Neuronal stem cell (in vitro differentiated cells): ENCODE results near the gene ONECUT2.
A peak's percentile ranks its signal among the peaks of the same experiment; 100 is the strongest.

Experiments used
- DNase-seq: peaks from one replicate; pipeline ENCODE4 v3.0.0-alpha.2; 2013; ENCODE audit warnings: low spot score
- H2AFZ ChIP-seq: one replicate; pipeline ENCODE4 v1.6.1; 2013; ENCODE audit warnings: mild to moderate bottlenecking, low read length, inconsistent platforms
- H2AK5ac ChIP-seq: 2 replicates; pipeline ENCODE4 v1.6.1; 2013; ENCODE audit warnings: low read depth, mild to moderate bottlenecking, inconsistent platforms, low read length, moderate library complexity, mixed read lengths
- H2BK120ac ChIP-seq: 2 replicates; pipeline ENCODE4 v1.6.1; 2013; ENCODE audit warnings: low read depth, mild to moderate bottlenecking, inconsistent platforms, low read length, moderate library complexity, mixed read lengths
- H2BK12ac ChIP-seq: one replicate; pipeline ENCODE4 v1.6.1; 2013; ENCODE audit warnings: low read length, inconsistent platforms
- H2BK15ac ChIP-seq: 2 replicates; pipeline ENCODE4 v1.6.1; 2013; ENCODE audit warnings: mild to moderate bottlenecking, low read length, inconsistent platforms, mixed read lengths
- H2BK5ac ChIP-seq: one replicate; pipeline ENCODE4 v1.6.1; 2013; ENCODE audit warnings: inconsistent platforms, mild to moderate bottlenecking, low read length, moderate library complexity
- H3K14ac ChIP-seq: one replicate; pipeline ENCODE4 v1.6.1; 2013; ENCODE audit warnings: low read length, inconsistent platforms
- H3K18ac ChIP-seq: 2 replicates; pipeline ENCODE4 v1.6.1; 2013; ENCODE audit warnings: low read length, inconsistent platforms
- H3K23ac ChIP-seq: 2 replicates; pipeline ENCODE4 v1.6.1; 2013; ENCODE audit warnings: low read depth, mild to moderate bottlenecking, mixed read lengths, low read length, inconsistent platforms; ENCODE audit not compliant: poor library complexity
- H3K27ac ChIP-seq: replicated peaks from 3 replicates; pipeline ENCODE4 v1.5.1; 2013; ENCODE audit warnings: low read length, inconsistent platforms
- H3K27me3 ChIP-seq, 3 experiments: 2 replicates each; pipeline ENCODE4 v1.6.1; 2013; ENCODE audit warnings: low read length in 3 of 3, mild to moderate bottlenecking in 2 of 3, inconsistent platforms in 1 of 3, low read depth in 1 of 3, mixed read lengths in 1 of 3, moderate library complexity in 1 of 3; ENCODE audit not compliant: control insufficient read depth in 3 of 3, insufficient read depth in 3 of 3
- H3K36me3 ChIP-seq, 2 donors: replicated peaks in 1 of 2; 2 replicates each; pipeline ENCODE4 v1.6.1; 2013; ENCODE audit warnings: low read length in 2 of 2; ENCODE audit not compliant: control insufficient read depth in 2 of 2, insufficient read depth in 2 of 2
- H3K4ac ChIP-seq: 2 replicates; pipeline ENCODE4 v1.6.1; 2013; ENCODE audit warnings: inconsistent platforms, mild to moderate bottlenecking, low read length, moderate library complexity
- H3K4me1 ChIP-seq, 2 donors: 1 replicate in 1 of 2; 2 replicates in 1 of 2; pipeline ENCODE4 v1.6.1; 2013; ENCODE audit warnings: low read length in 2 of 2, low read depth in 1 of 2; ENCODE audit not compliant: control insufficient read depth in 2 of 2, insufficient read depth in 1 of 2
- H3K4me2 ChIP-seq: one replicate; pipeline ENCODE4 v1.6.1; 2013; ENCODE audit warnings: mild to moderate bottlenecking, low read length, inconsistent platforms; ENCODE audit not compliant: insufficient read depth, poor library complexity, severe bottlenecking
- H3K4me3 ChIP-seq, 2 donors: 2 replicates each; pipeline ENCODE4 v1.5.1; 2013; ENCODE audit warnings: low read length in 2 of 2, mild to moderate bottlenecking in 2 of 2, inconsistent platforms in 1 of 2, moderate library complexity in 1 of 2
- H3K79me1 ChIP-seq: one replicate; pipeline ENCODE4 v1.6.1; 2013; ENCODE audit warnings: low read depth, mild to moderate bottlenecking, inconsistent platforms, low read length, moderate library complexity
- H3K9ac ChIP-seq: one replicate; pipeline ENCODE4 v1.6.1; 2013; ENCODE audit warnings: mild to moderate bottlenecking, low read depth, low read length, inconsistent platforms; ENCODE audit not compliant: poor library complexity
- H3K9me3 ChIP-seq, 2 donors: replicated peaks in 1 of 2; 2 replicates each; pipeline versions ENCODE3 to v1.6.1; 2013; ENCODE audit warnings: low read length in 2 of 2, mild to moderate bottlenecking in 2 of 2, inconsistent platforms in 1 of 2, low read depth in 1 of 2, mixed read lengths in 1 of 2, moderate library complexity in 1 of 2; ENCODE audit not compliant: control insufficient read depth in 2 of 2, insufficient read depth in 1 of 2
- H4K8ac ChIP-seq: one replicate; pipeline ENCODE4 v1.6.1; 2013; ENCODE audit warnings: low read depth, mild to moderate bottlenecking, inconsistent platforms, low read length, moderate library complexity
- H4K91ac ChIP-seq: one replicate; pipeline ENCODE4 v1.6.1; 2013; ENCODE audit warnings: low read length, low read depth, mild to moderate bottlenecking, inconsistent platforms; ENCODE audit not compliant: poor library complexity
- WGBS, 2 donors: extraction: QIAGEN DNeasy Blood & Tissue Kit; methylation state at CpG; one replicate each; pipeline ENCODE4 v1.1.7; 2013; ENCODE audit warnings: missing lambda C conversion rate in 2 of 2, mixed read lengths in 1 of 2; ENCODE audit not compliant: insufficient read length in 2 of 2, insufficient replicate concordance in 1 of 2; ENCODE audit errors: extremely low coverage in 2 of 2; 5-methylcytosine and 5-hydroxymethylcytosine counted together

Gene ONECUT2

DNA sequence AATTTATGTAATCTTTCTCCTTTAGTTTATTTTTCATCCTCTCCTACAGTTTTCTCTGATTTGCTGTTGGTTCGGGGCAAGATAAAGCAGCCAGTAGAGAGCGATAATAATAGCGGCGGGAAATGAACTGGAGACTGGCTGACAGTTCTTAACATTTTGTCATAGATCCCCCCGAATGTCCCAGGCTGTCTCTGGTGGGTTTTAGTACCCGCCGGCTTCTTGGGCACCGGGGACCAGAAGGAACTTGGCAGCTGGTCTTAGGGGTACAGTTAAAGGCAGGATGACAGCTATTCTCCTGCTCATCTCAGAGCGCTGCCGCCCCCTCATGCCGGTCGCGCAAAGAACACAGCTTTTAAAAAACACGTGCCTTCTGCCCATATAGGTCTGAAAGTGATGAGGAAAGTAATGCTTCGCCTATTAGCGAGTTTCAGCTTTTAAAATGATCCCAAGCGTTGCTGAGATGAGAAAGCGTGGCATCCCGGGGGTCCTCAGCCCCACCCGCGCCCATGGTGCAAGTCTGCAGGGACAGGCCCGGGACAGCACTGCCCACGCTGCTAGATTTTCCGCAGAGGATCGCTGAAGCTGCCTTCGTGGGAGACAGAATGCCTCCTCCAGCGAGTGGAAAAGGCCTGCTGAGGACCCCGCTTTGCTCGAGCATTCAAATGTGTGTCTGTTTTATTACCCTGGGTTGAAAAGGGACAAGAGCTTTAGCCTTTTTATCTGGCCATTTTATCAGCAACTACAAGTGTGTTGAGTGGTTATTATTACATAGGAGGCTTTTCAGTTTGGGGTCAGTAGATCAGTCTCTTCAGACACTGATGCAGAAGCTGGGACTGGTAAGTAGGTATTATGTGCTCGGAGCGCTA is 3.8 kb downstream of the ONECUT2 start:
- H2BK12ac ChIP-seq: no peak overlapping the region
- H3K4me1 ChIP-seq: peaks cover 16 to 19% of the 10 kb centered on the region in 2 donors
- H2BK120ac ChIP-seq: no peak overlapping the region
- H2AK5ac ChIP-seq: no peak overlapping the region
- no peak overlapping the region for H3K27ac ChIP-seq
- no peak overlapping the region for H3K23ac ChIP-seq
- no peak overlapping the region for H3K9ac ChIP-seq
- peak; percentile 27 for DNase-seq
- WGBS, 2 donors: no CpG with 5 or more reads among the region's 31 CpGs
- H3K4me3 ChIP-seq: peak overlapping the region in 1 of 2 donors; percentile 65
- H3K18ac ChIP-seq: no peak overlapping the region
- H2BK15ac ChIP-seq: no peak overlapping the region
- no peak overlapping the region for H4K8ac ChIP-seq
- peaks cover 45 to 88% (median 79%) of the 10 kb centered on the region in 3 experiments for H3K27me3 ChIP-seq
- H2BK5ac ChIP-seq: no peak overlapping the region
- no peaks in the 10 kb centered on the region for H3K79me1 ChIP-seq
- peak overlapping the region; percentile 84 for H3K4me2 ChIP-seq
- no peak overlapping the region for H4K91ac ChIP-seq
- no peak overlapping the region for H3K4ac ChIP-seq
- H3K14ac ChIP-seq: no peak overlapping the region
- H2AFZ ChIP-seq: peak overlapping the region; percentile 94
- H3K9me3 ChIP-seq: peaks cover 0 to 10% of the 10 kb centered on the region in 2 donors
- H3K36me3 ChIP-seq: no peaks in the 10 kb centered on the region

GRCh38 chr18:57439609-57439968 is 4.4 kb downstream of the ONECUT2 start:
- Histone ChIP-seq H3K4me2 (peak overlapping the region; percentile 48), H4K91ac (no peak overlapping the region), H3K9me3 (peaks cover 0 to 10% of the 10 kb centered on the region in 2 donors), H3K14ac (no peak overlapping the region), H2BK120ac (no peak overlapping the region), H3K4me1 (peaks cover 11 to 17% of the 10 kb centered on the region in 2 donors), H3K9ac (no peak overlapping the region), H2BK12ac (no peak overlapping the region), H2AK5ac (no peak overlapping the region), H3K79me1 (no peaks in the 10 kb centered on the region), H2AFZ (no peak overlapping the region), H3K4me3 (no peak overlapping the region), H3K23ac (no peak overlapping the region), H3K27me3 (peaks cover 45 to 82% (median 76%) of the 10 kb centered on the region in 3 experiments), H3K18ac (no peak overlapping the region), H3K36me3 (no peaks in the 10 kb centered on the region), H4K8ac (no peak overlapping the region), H2BK15ac (no peak overlapping the region), H3K4ac (no peak overlapping the region), H3K27ac (no peak overlapping the region), H2BK5ac (peak overlapping the region; percentile 2)
- whole genome bisulfite sequencing, 2 donors: no CpG with 5 or more reads among the region's 26 CpGs
- peak; percentile 39 for DNase-seq

GRCh38 chr18:57439985-57440330 is 4.8 kb downstream of the ONECUT2 start:
- H3K4ac ChIP-seq: no peak overlapping the region
- H3K4me3 ChIP-seq: no peak overlapping the region
- no peaks in the 10 kb centered on the region for H3K79me1 ChIP-seq
- H4K91ac ChIP-seq: no peak overlapping the region
- no peak overlapping the region for H3K23ac ChIP-seq
- no peak overlapping the region for H2AK5ac ChIP-seq
- H3K27ac ChIP-seq: no peak overlapping the region
- H3K4me2 ChIP-seq: peak overlapping the region; percentile 48
- no peaks in the 10 kb centered on the region for H3K36me3 ChIP-seq
- H3K9ac ChIP-seq: no peak overlapping the region
- H4K8ac ChIP-seq: no peak overlapping the region
- no peak overlapping the region for H2BK120ac ChIP-seq
- no peak for DNase-seq
- peaks cover 11 to 17% of the 10 kb centered on the region in 2 donors for H3K4me1 ChIP-seq
- H3K18ac ChIP-seq: peak overlapping the region; percentile 57
- peak overlapping the region; percentile 2 for H2BK5ac ChIP-seq
- H2BK15ac ChIP-seq: no peak overlapping the region
- H3K9me3 ChIP-seq: peaks cover 0 to 10% of the 10 kb centered on the region in 2 donors
- H2BK12ac ChIP-seq: no peak overlapping the region
- no CpG with 5 or more reads among the region's 17 CpGs for WGBS, 2 donors
- H2AFZ ChIP-seq: no peak overlapping the region
- H3K27me3 ChIP-seq: peaks cover 43 to 78% (median 74%) of the 10 kb centered on the region in 3 experiments
- no peak overlapping the region for H3K14ac ChIP-seq

DNA sequence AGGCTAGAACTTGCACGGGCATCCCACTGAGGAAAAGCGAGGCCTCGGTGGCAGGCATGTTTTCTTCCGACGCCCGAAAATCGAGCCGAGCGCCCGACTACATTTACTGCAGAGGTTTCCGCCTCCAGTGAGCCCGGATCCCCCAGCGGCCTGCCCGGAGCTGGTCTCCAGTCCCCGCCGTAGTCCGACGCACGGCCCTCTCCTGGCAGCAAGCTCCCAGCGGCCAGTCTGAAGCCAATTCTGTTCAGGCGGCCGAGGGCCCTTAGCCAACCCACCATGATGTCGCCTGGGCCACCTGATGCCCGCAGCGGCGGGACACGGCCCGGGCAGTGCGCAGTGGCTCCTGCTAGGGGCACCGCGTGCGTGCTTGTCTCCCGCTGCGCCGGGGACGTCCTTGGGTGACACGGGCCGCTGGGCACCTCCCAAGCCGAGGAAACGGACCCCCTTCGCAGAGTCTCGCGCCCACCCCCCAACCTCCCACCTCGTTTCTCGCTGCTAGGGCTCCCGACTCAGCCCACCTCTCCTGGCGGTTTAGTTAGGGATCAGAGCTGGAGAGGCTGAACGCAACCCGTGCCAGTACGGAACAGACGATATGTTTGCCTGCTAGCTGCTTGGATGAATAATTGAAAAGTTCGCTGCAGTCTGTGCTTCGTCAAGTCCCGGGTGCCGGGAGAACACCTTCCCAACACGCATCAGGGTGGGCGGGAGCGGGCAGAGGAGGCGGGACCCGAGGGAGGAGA is 5.3 kb downstream of the ONECUT2 start:
- Histone ChIP-seq H3K18ac (peak overlapping the region; percentile 57), H3K9ac (no peak overlapping the region), H2AK5ac (peak overlapping the region; percentile 20), H3K4me3 (no peak overlapping the region), H3K36me3 (no peaks in the 10 kb centered on the region), H3K4me1 (peaks cover 11 to 17% of the 10 kb centered on the region in 2 donors), H3K27ac (no peak overlapping the region), H2BK15ac (no peak overlapping the region), H4K91ac (no peak overlapping the region), H3K4ac (no peak overlapping the region), H2BK120ac (no peak overlapping the region), H4K8ac (no peak overlapping the region), H3K23ac (no peak overlapping the region), H3K4me2 (peak overlapping the region; percentile 22), H2AFZ (no peak overlapping the region), H2BK5ac (peak overlapping the region; percentile 2), H2BK12ac (no peak overlapping the region), H3K27me3 (peaks cover 43 to 78% (median 74%) of the 10 kb centered on the region in 3 experiments), H3K14ac (peak overlapping the region; percentile 21), H3K79me1 (no peaks in the 10 kb centered on the region), H3K9me3 (peaks cover 0 to 10% of the 10 kb centered on the region in 2 donors)
- WGBS, 2 donors: no CpG with 5 or more reads among the region's 60 CpGs
- peak; percentile 29 for DNase-seq
